ENCODE measurements around the gene FKBP10.

FKBP10 gene

DNA sequence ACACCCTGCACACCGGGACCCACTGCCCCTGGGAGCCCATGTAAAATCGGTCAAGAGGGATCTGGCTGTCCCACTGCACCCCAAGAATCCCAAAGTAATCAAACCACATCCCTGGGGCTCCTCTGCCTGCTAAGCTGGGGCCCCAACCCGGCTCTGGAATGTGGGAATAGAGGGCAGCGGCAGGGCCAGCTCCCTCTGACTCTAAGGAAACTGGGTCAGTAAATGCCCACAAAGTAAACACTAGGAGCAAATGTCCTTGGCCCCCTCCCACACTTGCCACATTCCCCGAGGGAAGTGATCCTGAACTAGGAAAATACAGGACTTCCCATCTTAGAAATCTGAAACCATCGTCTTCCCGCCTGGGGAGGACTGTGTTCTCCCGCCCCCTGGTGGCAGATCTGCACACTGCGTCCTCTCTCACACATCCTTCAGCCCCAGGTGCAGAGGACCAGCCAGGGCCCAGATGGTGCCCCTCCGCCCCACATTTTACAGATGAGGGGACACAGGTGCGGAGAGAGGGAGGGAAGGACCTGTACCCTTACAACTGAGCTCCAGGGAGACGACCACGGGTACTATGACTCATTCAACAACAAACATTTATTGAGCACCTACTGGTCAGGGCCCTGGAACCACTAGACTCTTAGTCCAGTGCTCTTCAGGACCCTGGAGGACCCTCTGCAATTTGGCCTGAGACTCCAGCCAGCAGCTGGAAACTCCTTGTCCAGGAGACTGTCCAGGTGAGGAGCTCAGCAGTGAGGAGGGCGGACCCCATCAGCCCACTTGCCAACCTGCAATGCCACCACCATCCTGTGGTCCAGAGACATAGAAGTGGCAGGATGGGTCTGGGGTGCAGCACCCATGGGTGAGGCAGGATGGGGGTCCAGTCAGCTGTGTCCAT lies 11.2 kb upstream of the FKBP10 start:
- TF ChIP-seq, protein P1, sequence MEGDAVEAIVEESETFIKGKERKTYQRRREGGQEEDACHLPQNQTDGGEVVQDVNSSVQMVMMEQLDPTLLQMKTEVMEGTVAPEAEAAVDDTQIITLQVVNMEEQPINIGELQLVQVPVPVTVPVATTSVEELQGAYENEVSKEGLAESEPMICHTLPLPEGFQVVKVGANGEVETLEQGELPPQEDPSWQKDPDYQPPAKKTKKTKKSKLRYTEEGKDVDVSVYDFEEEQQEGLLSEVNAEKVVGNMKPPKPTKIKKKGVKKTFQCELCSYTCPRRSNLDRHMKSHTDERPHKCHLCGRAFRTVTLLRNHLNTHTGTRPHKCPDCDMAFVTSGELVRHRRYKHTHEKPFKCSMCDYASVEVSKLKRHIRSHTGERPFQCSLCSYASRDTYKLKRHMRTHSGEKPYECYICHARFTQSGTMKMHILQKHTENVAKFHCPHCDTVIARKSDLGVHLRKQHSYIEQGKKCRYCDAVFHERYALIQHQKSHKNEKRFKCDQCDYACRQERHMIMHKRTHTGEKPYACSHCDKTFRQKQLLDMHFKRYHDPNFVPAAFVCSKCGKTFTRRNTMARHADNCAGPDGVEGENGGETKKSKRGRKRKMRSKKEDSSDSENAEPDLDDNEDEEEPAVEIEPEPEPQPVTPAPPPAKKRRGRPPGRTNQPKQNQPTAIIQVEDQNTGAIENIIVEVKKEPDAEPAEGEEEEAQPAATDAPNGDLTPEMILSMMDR (IDR thresholded peaks at IDR 0.05; ENCODE audit: insufficient read depth, low read length, poor library complexity, severe bottlenecking) = peak; percentile 94
- Histone ChIP-seq H3K27me3 (replicated peaks; ENCODE audit: control insufficient read depth, insufficient read depth, low read length) (no peaks in the 10 kb centered on the region), H3K4me3 (replicated peaks; ENCODE audit: low read depth, low read length) (no peak overlapping the region), H3K36me3 (ENCODE audit: control insufficient read depth, insufficient read depth, low read length) (no peaks in the 10 kb centered on the region)
- no peak for DNase-seq (ENCODE audit: extremely low read depth, insufficient read length)

DNA sequence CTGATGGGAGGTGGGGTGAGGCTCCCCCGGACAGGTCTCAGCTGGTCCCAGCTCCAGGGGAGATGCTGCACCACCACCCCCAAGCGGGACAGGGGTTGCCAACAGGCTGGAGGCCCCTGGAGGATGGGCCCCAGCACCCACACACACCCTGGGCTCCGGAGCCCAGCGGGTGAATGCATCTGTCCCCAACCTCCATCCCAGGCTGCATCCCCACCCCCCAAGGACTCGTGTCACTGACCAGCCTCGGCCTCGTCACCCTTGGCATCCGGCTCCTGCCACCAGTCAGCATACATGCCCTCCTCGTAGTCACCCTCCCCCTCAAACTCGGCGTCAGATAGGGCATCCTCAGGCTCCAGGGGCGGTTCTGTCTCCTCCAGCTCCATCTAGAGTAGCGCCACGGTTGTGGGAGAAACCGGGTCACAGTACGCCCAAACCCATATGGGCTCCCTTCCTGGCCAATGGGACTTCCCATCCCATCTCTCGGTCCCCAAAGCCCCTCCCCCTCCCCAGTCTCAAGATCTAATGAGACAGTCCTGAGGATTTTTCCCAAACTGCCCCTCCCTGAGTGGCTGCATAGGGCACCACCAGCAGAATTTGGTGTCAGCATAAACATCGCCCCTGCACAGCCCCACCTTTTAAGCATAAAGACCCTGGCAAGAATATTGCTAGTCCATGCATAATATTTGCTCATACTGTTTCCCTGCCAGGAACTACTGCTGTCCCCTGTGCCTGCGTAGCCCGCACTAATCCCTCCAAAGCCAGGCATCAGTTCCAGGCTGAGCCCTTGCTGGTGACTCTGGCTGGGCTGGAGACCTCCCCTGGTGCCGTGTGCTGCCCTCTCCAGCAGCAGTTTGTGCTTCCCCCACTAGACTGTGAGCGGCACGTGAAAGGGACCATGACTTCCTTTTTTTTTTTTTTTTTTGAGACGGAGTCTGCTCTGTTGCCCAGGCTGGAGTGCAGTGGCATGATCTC lies 9.5 kb upstream of the FKBP10 start:
- Histone ChIP-seq H3K27me3 (replicated peaks; ENCODE audit: control insufficient read depth, insufficient read depth, low read length) (no peaks in the 10 kb centered on the region), H3K4me3 (replicated peaks; ENCODE audit: low read depth, low read length) (no peak overlapping the region), H3K36me3 (ENCODE audit: control insufficient read depth, insufficient read depth, low read length) (no peaks in the 10 kb centered on the region)
- no peak for DNase-seq (ENCODE audit: extremely low read depth, insufficient read length)
- TF ChIP-seq, protein P1 (IDR thresholded peaks at IDR 0.05; ENCODE audit: insufficient read depth, low read length, poor library complexity, severe bottlenecking) = no peak

DNA sequence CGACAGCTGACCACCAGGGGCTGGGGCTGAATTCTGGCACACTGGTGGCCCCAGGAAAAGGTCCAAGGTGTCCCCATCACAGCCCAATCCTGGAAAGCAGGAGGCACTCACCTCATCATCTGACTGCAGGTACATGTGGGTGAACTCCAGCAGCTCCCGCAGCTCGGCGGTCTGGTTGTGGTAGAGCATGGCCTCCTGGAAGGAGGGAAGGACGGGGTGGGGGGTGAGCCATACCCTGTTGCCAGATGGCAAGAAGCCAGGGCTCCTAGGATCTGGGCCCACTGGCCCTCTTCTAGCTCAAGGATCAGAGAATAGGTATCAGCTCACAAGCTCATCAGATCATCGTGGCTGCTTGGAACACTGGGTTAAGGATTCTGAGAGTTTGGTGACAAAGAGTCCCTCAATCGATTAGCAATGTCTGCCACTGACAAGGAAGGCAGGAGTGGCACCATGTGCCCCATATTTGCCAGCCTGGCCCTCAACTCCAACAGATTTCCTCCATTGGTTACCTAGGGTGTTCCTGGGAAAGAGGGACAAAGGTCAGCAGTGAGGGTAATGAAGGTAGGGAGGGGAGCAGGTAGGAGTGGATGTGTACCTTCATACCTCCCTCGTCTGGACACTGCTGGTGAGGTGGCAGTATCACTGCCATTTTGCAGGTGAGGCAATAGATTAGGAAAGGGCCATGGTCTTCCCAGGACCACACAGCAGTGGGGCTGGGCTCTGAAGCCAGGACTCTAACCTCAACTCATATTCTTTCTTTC lies 5.9 kb upstream of the FKBP10 start:
- no peak overlapping the region for H3K4me3 ChIP-seq (replicated peaks; ENCODE audit: low read depth, low read length)
- TF ChIP-seq, protein P1 (IDR thresholded peaks at IDR 0.05; ENCODE audit: insufficient read depth, low read length, poor library complexity, severe bottlenecking) = no peak
- H3K27me3 ChIP-seq (replicated peaks; ENCODE audit: control insufficient read depth, insufficient read depth, low read length) = no peaks in the 10 kb centered on the region; the same call in 1 of the 2 replicates
- DNase-seq (ENCODE audit: extremely low read depth, insufficient read length) = no peak
- no peaks in the 10 kb centered on the region for H3K36me3 ChIP-seq (ENCODE audit: control insufficient read depth, insufficient read depth, low read length)

DNA sequence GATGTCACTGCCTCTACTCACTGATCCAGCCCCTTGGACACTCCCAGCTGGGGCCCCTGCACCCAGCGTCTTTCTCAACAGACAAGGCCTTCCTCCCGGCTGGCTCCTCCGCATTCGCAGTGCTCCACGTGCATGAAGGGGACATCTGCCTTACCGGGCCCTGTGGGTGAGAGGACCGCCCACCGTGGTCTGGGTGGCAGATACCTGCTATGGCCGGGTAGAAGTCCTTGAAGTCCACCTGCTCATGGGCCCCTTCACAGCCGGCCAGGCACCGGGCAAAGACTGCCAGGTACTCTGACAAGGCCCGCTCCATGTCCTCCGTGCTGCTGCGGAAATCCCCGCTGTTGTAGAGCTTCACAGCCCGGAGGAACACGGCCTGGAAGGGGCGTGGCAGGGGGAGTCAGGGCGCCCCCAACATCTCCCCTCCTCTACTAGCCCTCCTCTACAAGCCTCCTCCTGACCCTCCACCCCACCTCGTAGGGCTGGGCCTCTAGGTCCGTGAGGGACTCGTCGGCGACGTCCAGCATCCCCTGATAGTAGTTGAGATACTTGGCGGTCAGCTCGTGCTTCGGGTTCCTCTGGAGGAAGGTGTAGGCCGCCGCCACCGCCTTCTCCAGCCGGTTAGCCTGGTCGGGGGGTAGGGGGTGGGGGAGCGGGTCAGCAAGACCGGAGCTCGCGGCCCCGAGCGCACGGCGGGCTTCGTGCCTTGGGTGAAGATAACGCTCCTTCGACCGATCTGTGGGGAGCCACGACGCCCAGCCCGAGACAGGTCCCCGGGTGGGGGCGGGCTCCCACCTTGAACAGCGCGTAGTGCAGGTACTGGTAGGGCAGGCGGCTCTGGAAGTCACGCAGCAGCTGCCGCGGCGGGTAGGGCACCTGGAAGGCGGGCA lies 1.9 kb upstream of the FKBP10 start:
- Histone ChIP-seq H3K27me3 (replicated peaks; ENCODE audit: control insufficient read depth, insufficient read depth, low read length) (no peaks in the 10 kb centered on the region; the same call in 1 of the 2 replicates), H3K36me3 (ENCODE audit: control insufficient read depth, insufficient read depth, low read length) (no peaks in the 10 kb centered on the region), H3K4me3 (replicated peaks; ENCODE audit: low read depth, low read length) (peak overlapping the region; percentile 62)
- DNase-seq (ENCODE audit: extremely low read depth, insufficient read length) = no peak
- TF ChIP-seq, protein P1 (IDR thresholded peaks at IDR 0.05; ENCODE audit: insufficient read depth, low read length, poor library complexity, severe bottlenecking) = no peak
